Iris pigment epithelial cell (primary cell): Measurements from ENCODE around the gene CDC14B.

ENCODE experiments used
- DNase-seq: peaks from one replicate; pipeline ENCODE4 v3.0.0-alpha.2; 2011; ENCODE audit warnings: low read depth

CDC14B gene

DNA sequence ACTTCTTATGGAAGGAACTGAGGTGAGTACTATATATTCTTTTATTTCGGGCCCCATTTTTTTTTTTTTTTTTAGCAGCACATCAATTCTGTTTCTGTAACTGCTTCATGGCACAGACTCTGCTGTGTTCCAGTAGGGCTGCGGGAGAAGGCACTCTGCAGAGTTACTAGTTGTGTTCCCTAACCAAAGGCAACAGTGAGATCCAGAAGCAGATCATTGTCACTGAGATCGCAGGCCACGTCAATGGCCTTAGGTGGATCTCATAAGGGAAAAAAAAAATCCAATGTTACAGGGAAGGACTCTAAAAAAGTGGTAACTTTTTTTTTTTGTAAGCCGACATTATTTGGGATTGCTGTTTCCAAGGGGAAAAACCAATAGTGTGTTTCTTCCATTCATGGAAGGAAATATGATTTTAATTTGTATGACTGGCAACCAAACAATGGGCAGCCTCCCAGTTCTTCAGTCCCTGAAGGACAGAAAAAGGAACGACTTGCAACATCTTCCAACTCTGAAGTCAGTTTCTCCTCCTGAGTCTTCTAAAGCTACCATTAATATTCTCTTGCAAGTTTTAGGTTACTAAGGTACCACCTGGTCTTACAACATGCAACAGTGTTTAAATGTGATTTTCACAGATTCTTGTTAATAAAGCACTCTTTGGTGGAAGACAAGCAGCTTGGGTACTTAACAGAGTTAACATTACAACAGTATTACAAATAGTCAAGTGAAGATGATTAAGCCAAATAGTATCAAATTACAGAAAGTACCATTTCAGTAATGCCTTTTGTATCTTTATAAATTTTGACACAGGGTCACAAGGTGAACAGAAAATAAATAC, 116.9 kb downstream of the CDC14B start:
- peak; percentile 40 for DNase-seq

DNA sequence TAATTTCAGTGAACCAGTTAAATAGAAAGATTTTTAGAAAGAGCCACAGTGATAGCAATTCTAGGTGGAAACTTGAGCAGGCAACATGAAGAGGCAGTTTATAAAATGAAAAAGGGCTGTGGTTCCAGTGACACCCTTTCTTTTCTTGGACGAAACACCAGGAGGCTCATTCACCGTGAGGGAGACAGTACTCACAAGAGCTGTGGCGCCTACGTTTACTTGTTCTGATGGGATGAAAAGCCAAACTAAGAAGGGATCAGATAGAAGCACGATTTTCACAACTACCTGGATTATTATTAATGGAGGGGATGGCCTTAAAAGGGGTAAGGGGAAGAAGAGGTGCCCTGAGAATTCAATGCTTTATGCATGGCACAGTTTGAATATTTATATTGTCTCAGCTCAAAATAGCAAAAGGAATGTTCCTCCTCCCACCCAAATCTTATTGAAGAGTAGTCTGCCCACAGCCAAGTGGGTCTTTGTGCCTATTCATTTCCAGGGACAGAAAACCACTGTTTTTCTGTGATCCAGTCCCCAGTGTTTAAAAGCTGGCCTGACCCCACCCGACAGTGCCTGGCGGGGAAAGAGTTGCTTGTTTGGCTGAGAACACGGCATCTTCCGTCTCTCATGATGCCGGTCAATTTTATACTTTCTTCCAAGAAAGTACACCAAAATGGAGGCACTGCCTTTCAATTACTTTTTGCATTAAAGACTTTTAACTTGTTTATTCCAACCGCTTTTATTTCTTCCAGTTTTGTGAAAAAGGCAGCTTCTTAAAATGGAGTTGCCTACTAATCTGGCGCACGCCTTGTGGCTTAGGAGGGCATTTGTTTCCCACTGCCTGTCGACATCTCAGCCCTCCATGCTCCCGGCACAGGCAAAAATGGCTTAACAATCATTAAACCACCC, 117.8 kb downstream of the CDC14B start:
- DNase-seq: no peak

GRCh38 chr9:96500696-96501632, 118.7 kb downstream of the CDC14B start:
- peak; percentile 82 for DNase-seq

DNA sequence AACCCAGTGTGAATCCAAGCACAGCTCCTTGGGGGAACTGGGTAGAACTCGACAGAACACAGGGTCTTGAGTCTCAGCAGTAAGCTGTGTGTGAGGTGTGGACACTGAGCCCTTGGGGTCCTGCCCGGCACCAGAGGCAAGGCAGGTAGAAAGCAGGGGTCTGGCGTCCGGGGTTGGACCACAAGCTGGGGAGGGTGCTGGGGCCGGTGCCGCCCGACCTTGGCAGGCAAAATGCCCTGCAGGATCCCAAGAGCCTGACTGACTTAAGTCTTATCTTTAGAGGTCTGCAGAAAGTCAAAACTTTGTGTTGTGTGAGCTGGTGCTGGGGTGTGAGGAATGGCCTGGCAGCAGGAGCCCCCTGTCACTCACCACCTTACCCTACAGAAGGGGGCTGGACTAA, 120.4 kb downstream of the CDC14B start:
- no peak for DNase-seq

- no peak for DNase-seq
Measured at GRCh38 chr9:96498796-96499195, 120.8 kb downstream of the CDC14B start.

- no peak for DNase-seq
Measured at GRCh38 chr9:96497117-96497399, 122.6 kb downstream of the CDC14B start.

DNA sequence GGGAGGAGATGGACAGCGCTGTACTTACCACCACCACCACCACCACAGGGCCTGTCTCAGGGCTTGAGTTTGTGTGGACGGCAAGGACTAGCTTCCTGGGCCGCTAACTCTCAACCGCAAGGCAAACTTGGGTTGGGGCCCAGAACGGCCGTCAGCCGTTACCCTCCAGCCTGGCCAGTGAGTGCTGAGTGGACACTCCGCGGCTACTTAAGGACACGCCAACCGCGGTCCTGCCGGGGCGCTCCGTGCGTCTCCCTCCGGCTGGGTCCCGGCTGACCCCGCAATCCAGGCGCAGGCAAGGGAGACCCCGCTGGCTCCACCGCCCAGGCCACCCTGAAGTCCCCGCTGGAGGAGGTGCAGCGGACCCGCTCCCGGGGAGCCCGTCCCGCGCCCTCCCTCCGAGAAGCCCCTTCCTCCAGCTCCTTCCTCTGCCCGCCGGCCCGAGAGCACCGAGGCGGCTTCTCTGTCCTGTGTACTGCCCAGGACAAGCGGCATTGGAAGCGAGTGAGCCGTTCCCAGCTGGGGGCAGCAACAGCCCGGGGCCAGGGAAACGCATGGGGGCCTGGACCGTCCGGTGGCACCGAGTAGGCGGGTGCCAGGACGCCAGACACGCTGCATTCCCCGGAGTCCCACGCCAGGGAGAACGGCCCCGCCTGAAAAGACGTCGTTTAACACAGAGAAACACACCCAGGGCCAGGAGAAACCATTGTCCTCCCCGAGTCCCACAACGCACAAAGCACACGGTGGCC, 123.1 kb downstream of the CDC14B start:
- no peak for DNase-seq

DNA sequence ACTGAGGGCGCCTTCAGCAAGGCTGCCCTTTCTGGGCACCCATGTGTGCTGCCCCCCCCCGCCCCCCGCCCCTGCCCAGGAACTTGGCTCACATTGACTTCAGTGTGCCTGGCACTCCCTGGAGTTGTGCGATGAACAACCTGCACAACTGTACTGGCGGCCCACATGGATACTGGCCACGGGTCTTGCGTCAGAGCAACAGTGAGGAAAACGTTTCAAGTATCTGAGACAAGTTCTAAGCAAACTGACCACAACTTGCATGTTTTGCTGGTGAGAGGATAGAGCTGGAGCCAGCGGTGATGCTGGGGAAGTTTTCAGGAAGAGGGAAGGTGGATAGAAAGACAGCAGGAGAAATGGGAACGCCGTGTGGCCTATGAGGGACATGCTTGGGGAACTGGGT, 124.3 kb downstream of the CDC14B start:
- DNase-seq: peak; percentile 93

DNA sequence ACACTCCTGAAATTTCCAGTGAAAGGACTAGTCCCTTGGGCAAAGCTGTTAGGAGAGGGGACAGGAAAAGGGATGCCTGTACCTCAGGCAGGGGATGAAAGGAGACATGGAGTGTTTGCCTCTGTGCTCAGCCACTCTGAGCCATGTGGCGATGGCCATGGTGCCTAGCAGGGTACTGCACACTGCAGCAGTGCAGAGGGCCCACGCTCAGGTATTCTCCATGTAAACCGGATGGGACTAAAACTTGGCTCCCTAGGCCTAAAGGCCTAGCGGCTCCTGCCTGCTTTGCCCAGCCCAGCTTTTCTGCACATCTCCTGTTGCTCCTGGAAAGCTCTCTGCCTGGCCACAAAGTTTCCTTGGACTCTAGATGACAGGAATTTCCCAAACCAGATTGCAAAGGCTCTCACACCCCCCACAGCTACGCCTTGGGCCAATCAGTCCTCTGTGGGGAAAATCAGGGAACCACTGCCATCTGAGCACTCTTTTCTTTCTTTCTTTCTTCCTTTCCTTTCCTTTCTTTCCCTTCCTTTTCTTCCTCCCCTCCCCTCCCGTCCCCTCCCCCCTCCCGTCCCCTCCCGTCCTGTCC, 125.3 kb downstream of the CDC14B start:
- no peak for DNase-seq

GRCh38 chr9:96493757-96494156, 125.9 kb downstream of the CDC14B start:
- no peak for DNase-seq

DNA sequence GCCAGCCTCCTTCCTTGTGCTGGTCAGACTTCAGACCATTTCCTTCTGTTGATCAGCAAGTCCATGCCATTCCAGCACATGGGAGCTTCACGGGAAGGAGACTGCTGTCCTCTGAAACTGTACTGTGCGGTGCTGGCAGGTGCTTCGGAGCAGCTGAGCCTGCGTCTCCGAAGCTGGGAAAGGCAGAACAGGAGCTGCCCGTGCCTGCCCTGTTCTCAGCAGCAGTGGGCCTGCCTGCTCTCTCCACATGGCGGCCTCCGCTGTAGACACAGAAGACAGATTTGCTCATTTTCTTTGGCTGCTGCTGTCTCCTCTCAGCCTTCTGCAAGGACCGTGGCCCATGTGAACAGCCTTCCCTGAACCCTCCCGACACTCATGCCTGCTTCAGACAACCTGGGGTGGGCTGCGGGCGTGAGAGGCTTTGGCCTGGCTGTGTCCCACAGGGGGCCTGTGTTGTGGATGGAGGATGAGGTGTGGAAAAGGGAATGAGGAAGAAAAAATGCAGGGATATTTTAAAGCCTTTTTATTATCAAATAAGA, 126.6 kb downstream of the CDC14B start:
- no peak for DNase-seq

- no peak for DNase-seq
Measured at GRCh38 chr9:96491880-96492525, 127.6 kb downstream of the CDC14B start.

- DNase-seq: peak; percentile 28
Measured at GRCh38 chr9:96491079-96491879, 128.4 kb downstream of the CDC14B start.

DNA sequence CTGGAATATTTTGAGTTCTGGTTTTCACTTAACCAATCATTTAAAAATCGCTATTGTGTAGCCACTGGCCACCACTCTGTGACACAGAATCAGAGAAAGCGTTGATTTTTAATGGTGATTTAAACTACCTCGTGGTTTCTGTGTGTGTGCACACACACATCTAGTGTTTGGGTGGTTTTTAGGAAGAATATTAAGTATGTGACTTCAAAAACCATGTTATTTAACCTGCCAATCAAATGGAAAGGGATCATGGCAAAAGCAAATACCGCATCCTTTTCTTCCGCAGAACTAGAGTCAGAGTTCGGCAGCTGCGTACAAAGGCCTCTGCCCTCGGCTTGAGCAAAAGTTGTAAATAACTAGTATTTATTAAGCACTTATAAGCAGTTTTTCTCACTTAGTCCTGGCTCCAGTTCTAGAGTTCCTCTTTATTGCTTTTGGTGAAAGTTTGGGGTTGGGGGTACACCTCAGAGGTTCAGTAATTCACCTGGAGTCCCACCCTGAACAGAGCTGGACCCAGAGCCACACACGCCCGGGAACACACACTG, 129.0 kb downstream of the CDC14B start:
- DNase-seq: no peak

DNA sequence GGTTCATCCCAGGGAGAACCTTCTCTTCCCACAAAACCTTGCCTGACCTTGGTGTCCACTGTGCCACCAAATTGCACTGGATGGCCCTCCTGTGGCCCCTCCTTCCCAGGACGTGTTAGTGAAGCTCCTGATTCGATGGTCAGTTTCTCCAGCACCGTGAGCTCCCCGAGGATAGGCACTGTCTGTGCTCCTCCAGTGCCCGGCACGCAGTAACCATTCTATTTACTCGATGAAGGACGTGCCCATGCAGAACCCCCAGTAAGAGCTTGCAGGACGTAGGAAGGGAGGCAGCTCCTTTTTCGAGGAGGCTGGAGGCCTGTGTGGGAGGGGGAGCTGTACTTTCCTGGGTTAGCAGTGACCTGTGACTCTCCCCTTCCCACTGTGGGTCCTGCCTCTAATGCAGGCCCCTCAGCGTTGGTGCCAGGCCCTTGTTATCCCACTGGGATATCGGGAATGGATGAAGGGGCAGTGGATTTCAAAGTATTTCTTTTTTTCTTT, 130.1 kb downstream of the CDC14B start:
- DNase-seq: no peak

DNA sequence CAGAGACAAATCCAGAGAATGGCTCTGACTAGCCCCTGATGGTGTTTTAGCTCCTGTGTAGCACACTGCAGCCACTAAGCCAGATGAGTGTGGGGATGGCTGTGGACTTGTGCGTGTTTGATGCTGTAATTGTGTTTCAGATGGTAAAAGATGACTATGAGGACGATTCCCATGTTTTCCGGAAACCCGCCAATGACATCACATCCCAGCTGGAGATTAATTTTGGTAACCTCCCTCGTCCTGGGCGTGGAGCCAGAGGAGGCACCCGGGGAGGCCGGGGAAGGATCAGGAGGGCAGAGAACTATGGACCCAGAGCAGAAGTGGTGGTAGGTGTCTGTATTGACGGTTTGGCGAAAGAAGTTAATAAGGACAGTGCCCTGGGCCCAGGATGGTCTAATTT, 131.7 kb downstream of the CDC14B start:
- no peak for DNase-seq

DNA sequence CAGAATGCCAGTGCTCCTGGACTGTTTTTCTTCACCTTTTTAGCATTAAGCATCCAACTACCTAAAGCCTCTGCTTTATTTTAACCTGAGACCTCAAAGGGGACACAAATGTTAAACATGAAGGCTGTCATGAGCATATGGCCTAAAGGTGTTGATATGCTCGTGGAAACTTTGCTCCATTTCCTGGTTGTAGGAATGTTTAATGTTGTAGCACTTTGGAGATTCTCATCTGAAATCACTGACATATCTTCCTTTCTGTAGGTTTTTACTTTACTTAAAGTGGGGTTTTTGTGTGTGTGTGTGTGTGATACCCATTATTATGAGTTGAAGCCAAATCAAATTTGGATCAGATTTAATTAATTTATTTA, 132.6 kb downstream of the CDC14B start:
- DNase-seq: no peak

DNA sequence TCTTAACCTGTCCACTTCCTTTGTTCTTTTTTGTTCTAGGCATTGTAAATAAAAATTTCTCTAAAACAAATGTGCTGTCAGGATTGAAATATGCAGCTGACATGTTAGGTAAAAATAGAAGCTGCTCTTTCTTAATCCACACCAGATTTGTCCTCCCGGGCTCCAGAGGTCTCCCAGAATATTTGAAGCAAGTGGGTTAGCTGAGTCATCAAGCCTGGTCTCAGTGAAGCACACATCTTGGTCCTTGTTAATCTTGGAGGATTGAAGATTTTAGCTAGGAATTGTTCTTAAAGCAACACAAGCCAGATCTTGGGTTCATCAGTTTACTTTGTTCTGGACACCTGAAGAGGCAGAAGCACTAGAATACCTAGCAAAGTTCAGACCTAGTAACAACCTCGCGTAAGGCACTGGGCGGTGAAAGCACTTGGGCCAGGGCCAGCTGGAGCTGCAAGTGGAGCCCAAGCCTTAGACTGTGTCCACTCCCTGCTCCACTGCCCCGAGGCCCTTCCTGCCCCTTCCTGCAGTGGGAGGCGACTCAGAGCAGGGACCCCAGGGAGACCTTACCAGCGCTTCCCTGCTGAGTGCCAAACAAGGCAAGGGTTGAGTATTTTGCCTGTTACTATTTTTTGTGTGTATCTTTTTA, 133.1 kb downstream of the CDC14B start:
- DNase-seq: peak; percentile 91

- no peak for DNase-seq
Measured at GRCh38 chr9:96485280-96485679, 134.4 kb downstream of the CDC14B start.
